COR-L47 (cell line): ENCODE measurements around the gene C2orf74.
"Not testable (repeated sequence)": the region's sequence is repeated elsewhere in the genome, so short reads cannot be mapped to it uniquely, and the experiment has no call there.

Source experiments
- DNase-seq: peaks from one replicate; lab custom pipeline; 2025; lab: John Stamatoyannopoulos, UW

The C2orf74 gene

DNA sequence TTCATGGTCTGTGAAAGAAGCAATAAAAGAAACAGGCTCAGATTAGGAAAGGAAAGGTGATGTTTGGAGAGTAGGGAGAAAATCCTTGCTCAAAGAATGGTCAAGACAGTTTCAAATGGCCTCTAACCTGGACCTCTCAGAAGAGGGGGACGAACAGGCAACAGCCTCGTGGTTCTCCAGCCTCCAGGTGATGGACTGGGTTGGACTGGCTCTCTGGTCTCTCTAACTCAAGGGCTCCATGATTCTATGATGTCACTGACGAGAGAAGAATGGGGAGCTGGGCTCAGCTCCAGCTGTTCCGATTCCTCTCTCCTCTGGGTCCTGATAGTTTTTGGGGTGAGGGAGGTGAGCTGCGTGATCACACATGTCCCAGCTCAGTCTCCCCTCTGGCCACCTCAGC lies at the start of gene C2orf74:
C2orf74 (plus strand) TSS at position 301 of the 400 bp plus-strand sequence. CDS start 327 bp downstream, outside the sequence.
- DNase-seq = no peak

DNA sequence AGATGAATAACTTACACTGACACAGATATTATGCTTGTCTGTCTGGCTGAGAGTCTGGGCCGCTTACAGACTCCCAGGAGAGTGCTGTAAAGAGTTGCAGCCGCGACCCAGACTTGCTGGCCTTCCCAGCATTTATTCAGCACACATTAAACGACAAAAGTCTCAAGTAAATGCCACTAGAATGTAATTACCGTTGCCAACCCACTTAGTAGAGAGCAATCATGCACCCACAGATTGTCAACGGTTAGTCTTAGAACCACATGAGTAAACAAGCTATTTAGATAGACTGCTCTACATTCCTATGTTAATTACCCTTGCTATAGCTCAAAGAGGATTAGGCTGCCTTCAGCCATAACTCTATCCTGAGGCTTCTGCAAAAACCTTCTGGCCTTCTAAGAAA lies 47.8 kb upstream of the C2orf74 start:
- no peak for DNase-seq

- DNase-seq = no peak
These were observed 45.7 kb upstream of the C2orf74 start for GRCh38 chr2:61116302-61116701.

DNA sequence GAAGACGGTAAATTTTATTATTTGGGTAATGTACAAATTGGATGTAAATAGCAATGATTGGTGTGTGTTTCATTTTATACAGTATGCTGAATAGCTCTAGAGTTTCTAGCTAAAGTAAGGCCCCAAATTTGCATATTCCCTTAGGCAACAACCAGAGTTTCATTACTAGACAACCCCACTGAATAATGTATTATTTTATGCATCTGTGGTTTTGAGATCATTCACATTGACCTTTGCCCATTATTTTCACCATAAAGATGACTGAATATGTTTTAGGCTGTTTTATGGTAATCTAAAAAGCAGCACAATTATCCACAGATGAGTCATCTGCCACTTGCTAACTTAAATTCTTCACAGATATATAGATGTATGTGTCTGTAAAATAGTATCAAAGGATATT lies 44.5 kb upstream of the C2orf74 start:
- DNase-seq = no peak

GRCh38 chr2:61125123-61125710 lies 36.8 kb upstream of the C2orf74 start:
- no peak for DNase-seq

- DNase-seq = no peak
These were observed 36.2 kb upstream of the C2orf74 start for GRCh38 chr2:61125798-61126197.

- DNase-seq = not testable (repeated sequence)
These were observed 33.9 kb upstream of the C2orf74 start for GRCh38 chr2:61128122-61128521.

- DNase-seq = no peak
These were observed 27.8 kb upstream of the C2orf74 start for GRCh38 chr2:61134141-61134540.

DNA sequence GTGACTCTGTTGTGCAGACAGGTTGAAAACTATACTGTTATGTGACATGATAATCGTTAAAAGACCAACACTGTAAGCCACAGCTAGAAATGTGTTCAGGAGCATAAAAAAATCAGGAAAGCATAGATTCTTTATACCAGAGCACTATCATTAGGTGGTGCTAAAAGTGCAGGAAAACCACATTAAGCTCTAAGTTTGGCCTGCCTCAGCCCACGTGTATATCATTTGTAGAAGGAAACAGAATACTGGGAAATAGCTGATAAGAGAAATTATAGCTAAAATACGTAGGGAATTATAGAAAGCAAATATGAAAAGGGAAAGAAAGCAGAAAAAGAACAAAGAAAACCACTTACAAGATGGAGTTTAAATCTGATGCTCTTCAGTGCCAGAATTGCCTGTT lies 26.5 kb upstream of the C2orf74 start:
- DNase-seq = peak; percentile 1

- DNase-seq = no peak
These were observed 23.1 kb upstream of the C2orf74 start for GRCh38 chr2:61138859-61139258.

- DNase-seq = no peak
These were observed 20.8 kb upstream of the C2orf74 start for GRCh38 chr2:61141151-61141550.

DNA sequence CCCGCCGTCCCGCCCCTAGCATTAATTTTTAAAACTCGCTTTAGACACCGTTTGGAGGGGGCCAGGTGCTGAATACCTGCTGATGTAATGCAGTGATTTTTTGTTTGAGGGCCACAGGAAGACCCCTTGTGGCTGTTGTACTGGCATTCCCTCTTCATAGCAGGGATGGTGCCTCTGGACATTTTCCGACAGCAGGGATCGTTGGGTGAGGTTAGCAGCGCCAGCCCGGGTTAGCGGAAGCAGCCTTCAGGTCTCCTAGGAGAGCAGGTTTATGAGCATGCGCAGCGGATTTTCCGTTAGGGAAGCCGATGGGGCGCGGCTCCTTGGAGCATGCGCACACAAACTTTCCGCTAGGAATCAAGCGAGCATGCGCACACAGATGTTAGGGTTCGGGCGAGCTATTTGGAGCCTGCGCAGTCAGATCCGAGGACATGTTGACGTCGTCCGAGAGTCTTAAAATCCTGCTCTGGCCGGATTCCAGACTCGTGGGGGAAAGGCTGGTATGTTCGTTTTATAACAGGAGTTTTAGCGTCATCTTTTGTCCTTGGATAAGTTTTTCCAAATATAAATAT lies 17.2 kb upstream of the C2orf74 start:
- peak; percentile 99 for DNase-seq

DNA sequence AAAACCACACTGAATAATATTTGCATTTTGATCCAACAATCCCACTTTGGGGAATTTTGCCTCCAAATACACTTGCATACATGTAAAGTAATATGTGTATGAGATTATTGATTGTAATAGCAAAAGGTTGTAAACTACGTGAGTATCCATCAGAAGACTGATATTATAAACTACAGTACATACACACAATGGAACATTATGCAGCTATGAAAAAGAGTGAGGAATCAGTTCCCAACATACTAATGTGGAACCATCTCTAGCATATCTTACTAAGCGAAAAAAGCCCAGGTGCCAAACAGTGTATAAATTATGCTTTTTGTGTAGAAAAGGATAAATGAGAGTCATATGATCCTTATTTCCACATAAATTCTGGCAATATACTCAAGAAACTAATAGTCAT lies 16.0 kb upstream of the C2orf74 start:
- DNase-seq = no peak

DNA sequence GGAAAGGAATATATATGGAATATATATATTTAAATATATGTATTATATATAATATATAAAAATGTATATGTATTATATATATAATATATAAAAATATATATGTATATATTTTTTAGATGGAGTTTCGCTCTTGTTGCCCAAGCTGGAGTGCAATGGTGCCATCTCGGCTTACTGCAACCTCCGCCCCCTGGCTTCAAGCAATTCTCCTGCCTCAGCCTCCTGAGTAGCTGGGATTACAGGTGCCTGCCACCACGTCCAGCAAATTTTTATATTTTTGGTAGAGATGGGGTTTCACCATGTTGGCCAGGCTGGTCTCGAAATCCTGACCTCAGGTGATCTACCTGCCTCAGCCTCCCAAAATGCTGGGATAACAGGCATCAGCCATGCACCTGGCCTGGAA lies 13.9 kb upstream of the C2orf74 start:
- DNase-seq = not testable (repeated sequence)

- DNase-seq = no peak
These were observed 12.9 kb upstream of the C2orf74 start for GRCh38 chr2:61149074-61149473.

- DNase-seq = no peak
These were observed 10.6 kb upstream of the C2orf74 start for GRCh38 chr2:61151436-61151835.

GRCh38 chr2:61157371-61158003 lies 4.5 kb upstream of the C2orf74 start:
- no peak for DNase-seq

- no peak for DNase-seq
These were observed 3.5 kb upstream of the C2orf74 start for GRCh38 chr2:61158356-61158955.

GRCh38 chr2:61162721-61163120 lies 733 bp downstream of the C2orf74 start:
- no peak for DNase-seq

DNA sequence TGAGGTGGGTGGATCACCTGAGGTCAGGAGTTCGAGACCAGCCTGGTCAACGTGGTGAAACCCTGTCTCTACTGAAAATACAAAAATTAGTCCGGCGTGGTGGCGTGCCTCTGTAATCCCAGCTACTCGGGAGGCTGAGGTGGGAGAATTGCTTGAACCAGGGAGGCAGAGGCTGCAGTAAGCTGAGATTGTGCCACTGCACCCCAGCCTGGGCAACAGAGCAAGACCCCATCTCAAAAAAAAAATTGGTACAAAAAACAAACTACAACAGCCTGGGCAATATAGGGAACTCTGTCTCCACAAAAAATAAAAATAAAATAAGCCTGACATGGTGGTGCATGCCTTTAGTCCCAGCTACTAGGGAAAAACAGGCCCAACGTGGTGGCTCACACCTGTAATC lies 3.1 kb downstream of the C2orf74 start:
- DNase-seq = not testable (repeated sequence)

DNA sequence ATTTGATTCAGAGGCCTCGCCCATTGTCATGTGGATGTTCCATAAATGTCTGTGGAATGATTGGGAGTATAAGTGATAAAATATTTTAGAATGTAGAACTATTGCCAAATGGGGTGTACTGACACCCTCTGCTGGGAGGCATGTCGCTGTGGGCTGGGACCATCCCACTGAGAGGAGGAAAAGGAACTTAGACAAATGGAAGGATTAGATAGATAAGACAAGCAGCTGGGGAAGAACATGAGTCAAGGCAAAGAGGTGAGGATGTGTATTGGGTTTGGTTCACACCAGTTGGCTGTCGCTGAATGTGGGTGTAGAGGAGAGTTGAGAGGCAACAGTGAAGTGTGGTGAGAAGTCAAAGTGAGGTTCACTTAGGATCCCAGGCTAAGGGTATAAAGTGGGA lies 4.0 kb downstream of the C2orf74 start:
- no peak for DNase-seq

- no peak for DNase-seq
These were observed 5.6 kb downstream of the C2orf74 start for GRCh38 chr2:61167579-61167978.

DNA sequence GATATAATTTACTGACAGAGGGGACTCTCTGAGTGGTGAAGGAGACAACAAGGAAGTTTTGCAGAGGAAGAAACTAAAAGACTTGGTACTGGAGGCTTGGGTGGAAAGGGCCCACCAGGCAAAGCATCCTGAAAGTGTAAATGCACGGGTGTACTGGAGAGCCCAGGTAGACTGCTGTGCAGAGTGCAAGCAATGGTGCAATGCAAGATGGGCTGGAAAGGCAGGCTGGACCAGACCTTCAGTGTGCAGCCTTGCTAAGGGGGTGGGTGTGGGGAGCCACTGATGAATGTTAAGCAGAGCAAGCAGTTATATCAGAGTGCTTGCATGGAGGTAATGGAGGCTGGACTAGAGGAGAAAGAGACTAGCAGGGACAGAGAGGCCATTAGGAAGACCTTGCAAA lies 10.7 kb downstream of the C2orf74 start:
- no peak for DNase-seq
